Measurements from ENCODE around the gene FTSJ3. TPM values are rescaled to one million over a fixed set of nuclear protein-coding genes. Genes with fewer than 3 reads are reported as not detected.

Gene FTSJ3
- total RNA-seq, 1 experiment from 2014 or later: 80.3 TPM

DNA sequence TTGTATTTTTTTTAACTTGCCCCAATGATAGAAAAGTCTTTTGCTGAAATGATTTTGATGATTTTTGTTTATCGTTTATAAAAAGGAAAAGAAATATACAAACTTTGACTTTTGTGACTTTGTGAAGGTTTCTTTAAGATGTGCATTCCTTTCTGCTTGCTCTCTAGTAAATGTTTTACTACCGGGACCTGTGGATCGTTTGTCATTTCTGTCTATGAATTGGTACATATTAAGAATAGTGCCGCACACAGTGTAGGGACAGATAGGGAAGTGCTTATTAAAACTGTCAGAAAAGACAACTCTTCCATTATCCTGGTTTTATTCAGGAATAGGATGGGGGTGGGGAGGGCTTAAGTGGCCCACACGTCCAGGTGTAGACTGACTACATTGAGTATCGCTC lies 8.3 kb downstream of the FTSJ3 start:
- no peak overlapping the region for H3K27ac ChIP-seq (ENCODE audit: insufficient read length, low read depth, low read length)
- TF ChIP-seq, protein P1, sequence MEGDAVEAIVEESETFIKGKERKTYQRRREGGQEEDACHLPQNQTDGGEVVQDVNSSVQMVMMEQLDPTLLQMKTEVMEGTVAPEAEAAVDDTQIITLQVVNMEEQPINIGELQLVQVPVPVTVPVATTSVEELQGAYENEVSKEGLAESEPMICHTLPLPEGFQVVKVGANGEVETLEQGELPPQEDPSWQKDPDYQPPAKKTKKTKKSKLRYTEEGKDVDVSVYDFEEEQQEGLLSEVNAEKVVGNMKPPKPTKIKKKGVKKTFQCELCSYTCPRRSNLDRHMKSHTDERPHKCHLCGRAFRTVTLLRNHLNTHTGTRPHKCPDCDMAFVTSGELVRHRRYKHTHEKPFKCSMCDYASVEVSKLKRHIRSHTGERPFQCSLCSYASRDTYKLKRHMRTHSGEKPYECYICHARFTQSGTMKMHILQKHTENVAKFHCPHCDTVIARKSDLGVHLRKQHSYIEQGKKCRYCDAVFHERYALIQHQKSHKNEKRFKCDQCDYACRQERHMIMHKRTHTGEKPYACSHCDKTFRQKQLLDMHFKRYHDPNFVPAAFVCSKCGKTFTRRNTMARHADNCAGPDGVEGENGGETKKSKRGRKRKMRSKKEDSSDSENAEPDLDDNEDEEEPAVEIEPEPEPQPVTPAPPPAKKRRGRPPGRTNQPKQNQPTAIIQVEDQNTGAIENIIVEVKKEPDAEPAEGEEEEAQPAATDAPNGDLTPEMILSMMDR (conservative IDR thresholded peaks at IDR 0.05): no peak
- H3K4ac ChIP-seq (ENCODE audit: low read depth, low read length): no peak overlapping the region
- no peak overlapping the region for H3K14ac ChIP-seq (ENCODE audit: insufficient read depth, low read length)
- Mint-ChIP-seq H3K9me3 (no peaks in the 10 kb centered on the region), H3K36me3 (ENCODE audit: insufficient read depth in 1 of 3, low read depth in 3 of 3) (peaks cover 52 to 100% (median 97%) of the 10 kb centered on the region in 3 experiments), H3K27ac (no peak overlapping the region; a peak in 1 of 7 replicates), H3K4me3 (no peak overlapping the region), H3K27me3 (ENCODE audit: low read depth) (no peaks in the 10 kb centered on the region; the same call in 1 of the 2 replicates), H3K4me1 (no peaks in the 10 kb centered on the region)
- 100% methylated on average over 1 of the region's 6 CpGs for WGBS (ENCODE audit: extremely low coverage, insufficient read length, low lambda C conversion rate)
- no peak for DNase-seq
- H3K9me3 ChIP-seq (ENCODE audit: control insufficient read depth, low read depth, low read length): no peaks in the 10 kb centered on the region
- H4K20me1 ChIP-seq (ENCODE audit: control insufficient read depth, insufficient read depth, insufficient read length): no peaks in the 10 kb centered on the region
- H3K4me2 ChIP-seq (ENCODE audit: insufficient read depth, insufficient read length, low read length): no peak overlapping the region
- H2BK12ac ChIP-seq (ENCODE audit: insufficient read length, low read depth, low read length): no peak overlapping the region
- no peaks in the 10 kb centered on the region for H3K79me1 ChIP-seq (ENCODE audit: insufficient read depth, low read depth, low read length, poor library complexity, severe bottlenecking)
- H2BK5ac ChIP-seq (ENCODE audit: insufficient read length, low read length): no peak overlapping the region
- H3K79me2 ChIP-seq (ENCODE audit: insufficient read depth, low read length): no peaks in the 10 kb centered on the region
- H2BK120ac ChIP-seq (ENCODE audit: low read depth, low read length, poor library complexity, severe bottlenecking): no peak overlapping the region
- H2BK15ac ChIP-seq (ENCODE audit: low read depth, low read length): no peak overlapping the region
- no peaks in the 10 kb centered on the region for H3K4me1 ChIP-seq (ENCODE audit: insufficient read depth, low read length)
- H4K5ac ChIP-seq (ENCODE audit: insufficient read length, low read depth, low read length): no peak overlapping the region
- no peak overlapping the region for H3T11ph ChIP-seq (ENCODE audit: low read length)
- no peak overlapping the region for H3K9ac ChIP-seq (ENCODE audit: extremely low read depth, insufficient read length, low read length)
- no peak overlapping the region for H3K18ac ChIP-seq (ENCODE audit: insufficient read length, low read depth, low read length)
- no peak overlapping the region for H2AFZ ChIP-seq (ENCODE audit: low read length)
- H4K8ac ChIP-seq (replicated peaks; ENCODE audit: insufficient read length, low read depth, low read length): no peak overlapping the region
- no peak overlapping the region for H4K91ac ChIP-seq (ENCODE audit: insufficient read length, low read depth, low read length)
- H3K23me2 ChIP-seq (ENCODE audit: insufficient read length, low read depth, low read length, poor library complexity, severe bottlenecking): no peaks in the 10 kb centered on the region
- H3K27me3 ChIP-seq (ENCODE audit: insufficient read depth, low read length): no peaks in the 10 kb centered on the region
- no peak overlapping the region for H3K56ac ChIP-seq (ENCODE audit: insufficient read length, low read depth, low read length)
- H2AK5ac ChIP-seq (ENCODE audit: insufficient read length, low read length): no peak overlapping the region
- H2BK20ac ChIP-seq (ENCODE audit: low read depth, low read length, poor library complexity, severe bottlenecking): no peak overlapping the region
- no peak overlapping the region for H3K23ac ChIP-seq (ENCODE audit: insufficient read length, low read depth, low read length)
